ENCODE data around the gene IGSF21. TPM values are rescaled to one million over a fixed set of nuclear protein-coding genes. Genes with fewer than 3 reads are reported as not detected.
"Not testable (repeated sequence)": the region's sequence is repeated elsewhere in the genome, so short reads cannot be mapped to it uniquely, and the experiment has no call there.

Gene IGSF21
- total RNA-seq, 1 donor = not detected

DNA sequence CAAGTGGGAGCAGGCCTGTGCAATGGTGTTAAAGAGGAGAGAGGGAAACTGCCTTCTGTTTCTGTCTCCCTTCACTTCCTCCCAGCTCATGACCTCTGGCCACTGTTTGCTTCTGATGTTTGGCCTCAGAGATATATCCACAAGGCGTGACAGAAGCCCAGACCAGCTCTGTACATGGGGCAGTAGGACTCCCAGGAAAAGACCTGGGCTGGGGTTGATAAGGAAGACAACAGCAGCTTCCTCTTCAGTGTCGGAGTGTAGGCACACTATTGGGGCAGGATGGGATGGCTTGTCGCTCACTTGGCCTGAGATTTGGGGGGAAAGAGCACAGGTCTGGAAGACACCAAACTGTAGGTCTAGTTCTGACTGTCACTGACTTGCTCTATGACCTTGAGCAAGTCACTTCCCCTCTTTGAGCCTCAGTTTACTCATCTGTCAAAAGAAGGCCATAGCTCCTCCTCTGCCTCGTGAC lies 305.3 kb downstream of the IGSF21 start:
- no peak for DNase-seq (ENCODE audit: low read depth)
- H3K4me3 ChIP-seq (ENCODE audit: low read depth, low read length) = no peak overlapping the region
- TF ChIP-seq, protein P1, sequence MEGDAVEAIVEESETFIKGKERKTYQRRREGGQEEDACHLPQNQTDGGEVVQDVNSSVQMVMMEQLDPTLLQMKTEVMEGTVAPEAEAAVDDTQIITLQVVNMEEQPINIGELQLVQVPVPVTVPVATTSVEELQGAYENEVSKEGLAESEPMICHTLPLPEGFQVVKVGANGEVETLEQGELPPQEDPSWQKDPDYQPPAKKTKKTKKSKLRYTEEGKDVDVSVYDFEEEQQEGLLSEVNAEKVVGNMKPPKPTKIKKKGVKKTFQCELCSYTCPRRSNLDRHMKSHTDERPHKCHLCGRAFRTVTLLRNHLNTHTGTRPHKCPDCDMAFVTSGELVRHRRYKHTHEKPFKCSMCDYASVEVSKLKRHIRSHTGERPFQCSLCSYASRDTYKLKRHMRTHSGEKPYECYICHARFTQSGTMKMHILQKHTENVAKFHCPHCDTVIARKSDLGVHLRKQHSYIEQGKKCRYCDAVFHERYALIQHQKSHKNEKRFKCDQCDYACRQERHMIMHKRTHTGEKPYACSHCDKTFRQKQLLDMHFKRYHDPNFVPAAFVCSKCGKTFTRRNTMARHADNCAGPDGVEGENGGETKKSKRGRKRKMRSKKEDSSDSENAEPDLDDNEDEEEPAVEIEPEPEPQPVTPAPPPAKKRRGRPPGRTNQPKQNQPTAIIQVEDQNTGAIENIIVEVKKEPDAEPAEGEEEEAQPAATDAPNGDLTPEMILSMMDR (IDR thresholded peaks at IDR 0.05; ENCODE audit: insufficient read depth, low read length) = no peak

DNA sequence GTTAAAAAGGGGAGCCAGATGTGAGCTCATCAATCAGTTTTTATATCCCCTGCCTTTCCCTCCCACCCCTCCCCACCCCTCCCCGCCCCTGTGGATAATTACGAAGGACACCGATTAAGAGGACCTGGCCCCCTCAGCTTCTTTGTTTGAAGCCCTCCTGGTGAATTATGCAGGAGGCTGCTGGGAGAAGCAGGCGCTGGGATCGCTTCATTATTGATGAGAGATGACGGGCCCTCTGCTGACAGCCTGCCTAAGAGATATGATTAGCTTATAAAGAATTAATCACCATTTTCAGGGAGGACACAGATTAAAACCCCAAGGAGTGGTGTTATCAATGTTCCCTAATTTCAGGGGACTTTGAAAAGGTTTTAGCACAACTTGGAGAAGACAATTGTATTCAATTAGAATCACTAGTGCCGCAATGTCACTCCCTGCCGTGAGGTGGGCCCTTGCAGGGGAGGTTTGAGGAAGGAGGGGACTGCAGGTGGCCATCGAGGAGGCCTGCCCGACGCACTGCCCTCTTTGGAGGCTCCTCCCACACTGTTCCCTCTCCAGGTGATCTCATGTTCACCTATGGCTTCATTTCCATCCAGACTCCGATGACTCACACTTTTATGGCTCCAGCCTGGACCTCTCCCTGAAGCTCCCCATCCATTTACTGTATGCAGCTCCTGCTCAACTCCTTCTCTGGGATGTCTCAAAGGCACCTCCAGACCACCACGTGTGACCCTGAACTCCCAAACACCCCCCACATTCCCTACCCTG lies 306.1 kb downstream of the IGSF21 start:
- TF ChIP-seq, protein P1 (IDR thresholded peaks at IDR 0.05; ENCODE audit: insufficient read depth, low read length) = no peak
- no peak overlapping the region for H3K4me3 ChIP-seq (ENCODE audit: low read depth, low read length)
- no peak for DNase-seq (ENCODE audit: low read depth)

DNA sequence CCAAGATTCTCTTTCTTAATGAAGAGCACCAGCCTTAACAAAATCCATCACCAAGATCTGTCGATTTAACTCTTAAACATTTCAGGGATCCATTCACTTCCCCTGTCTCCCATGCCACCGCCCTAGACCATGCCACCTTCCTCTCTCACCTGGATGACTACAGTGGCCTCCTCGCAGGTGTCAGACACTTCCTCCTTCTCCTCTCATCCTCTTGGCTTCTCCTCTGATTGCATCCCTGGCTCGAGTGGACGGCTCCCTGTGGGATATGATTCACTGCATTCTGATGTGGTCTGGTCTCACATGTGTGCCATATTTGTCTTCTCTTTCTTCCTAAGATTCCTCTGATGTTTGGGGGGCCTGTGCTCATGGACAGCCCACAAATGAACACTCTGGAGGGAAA lies 306.7 kb downstream of the IGSF21 start:
- TF ChIP-seq, protein P1 (IDR thresholded peaks at IDR 0.05; ENCODE audit: insufficient read depth, low read length) = no peak
- H3K4me3 ChIP-seq (ENCODE audit: low read depth, low read length) = no peak overlapping the region
- no peak for DNase-seq (ENCODE audit: low read depth)

DNA sequence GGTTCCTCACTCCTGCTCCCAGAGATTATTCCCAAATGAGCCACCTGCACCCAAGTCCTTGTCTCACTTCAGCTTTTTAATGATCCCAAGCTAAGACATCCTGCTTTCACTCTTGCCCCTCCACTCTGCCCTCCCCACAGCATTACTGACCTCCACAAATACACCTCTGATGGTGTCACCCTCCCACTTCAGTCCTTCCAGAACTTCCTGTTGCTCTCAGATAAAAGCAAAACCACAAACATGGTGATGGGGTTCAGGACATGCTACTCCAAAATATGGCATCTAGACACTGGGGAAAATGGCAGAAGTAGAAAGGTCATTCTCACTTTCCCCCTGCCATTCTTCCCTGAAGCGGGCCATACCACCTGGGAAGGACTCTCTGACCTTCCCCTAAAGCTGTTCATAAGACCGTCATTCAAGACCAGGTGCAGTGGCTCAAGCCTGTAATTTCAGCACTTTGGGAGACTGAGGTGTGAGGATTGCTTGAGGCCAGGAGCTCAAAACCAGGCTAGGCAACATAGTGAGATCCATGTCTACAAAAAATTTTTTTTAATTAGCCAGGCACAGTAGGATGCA lies 307.4 kb downstream of the IGSF21 start:
- H3K4me3 ChIP-seq (ENCODE audit: low read depth, low read length) = no peak overlapping the region
- no peak for DNase-seq (ENCODE audit: low read depth)
- TF ChIP-seq, protein P1 (IDR thresholded peaks at IDR 0.05; ENCODE audit: insufficient read depth, low read length) = no peak

DNA sequence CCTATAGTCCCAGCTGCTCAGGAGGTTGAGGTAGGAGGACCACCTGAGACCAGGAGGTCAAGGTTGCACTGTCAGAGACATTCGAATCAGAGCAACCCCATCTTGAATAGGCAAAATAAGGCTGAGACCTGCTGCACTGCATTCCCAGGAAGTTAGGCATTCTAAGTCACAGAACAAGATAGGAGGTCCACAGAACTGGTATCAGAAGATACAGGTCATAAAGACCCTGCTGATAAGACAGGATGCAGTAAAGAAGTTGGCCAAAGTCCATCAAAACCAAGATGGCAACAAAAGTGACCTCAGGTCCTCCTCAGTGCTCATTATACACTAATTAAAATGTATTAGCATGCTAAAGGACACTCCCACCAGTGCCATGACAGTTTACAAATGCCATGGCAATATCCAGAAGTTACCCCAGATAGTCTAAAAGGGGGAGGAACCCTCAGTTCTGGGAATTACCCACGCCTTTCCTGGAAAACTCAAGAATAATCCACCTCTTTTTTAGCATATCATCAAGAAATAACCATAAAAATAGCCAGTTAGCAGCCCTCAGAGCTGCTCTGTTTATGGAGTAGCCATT lies 307.9 kb downstream of the IGSF21 start:
- DNase-seq (ENCODE audit: low read depth) = no peak
- no peak overlapping the region for H3K4me3 ChIP-seq (ENCODE audit: low read depth, low read length)
- TF ChIP-seq, protein P1 (IDR thresholded peaks at IDR 0.05; ENCODE audit: insufficient read depth, low read length) = no peak

DNA sequence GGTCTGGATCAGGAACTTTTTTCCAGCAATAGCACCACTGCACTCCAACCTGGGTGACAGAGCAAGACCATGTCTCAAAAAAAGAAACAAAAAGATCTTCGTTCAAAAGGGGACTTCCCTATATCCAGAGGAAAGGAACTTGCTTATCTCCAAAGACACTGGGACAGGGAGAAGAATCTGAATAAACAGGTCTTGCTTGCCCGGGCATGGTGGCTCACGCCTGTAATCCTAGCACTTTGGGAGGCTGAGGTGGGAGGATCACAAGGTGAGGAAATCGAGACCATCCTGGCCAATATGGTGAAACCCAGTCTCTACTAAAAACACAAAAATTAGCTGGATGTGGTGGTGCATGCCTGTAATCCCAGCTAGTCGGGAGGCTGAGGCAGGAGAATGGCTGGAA lies 308.5 kb downstream of the IGSF21 start:
- H3K4me3 ChIP-seq (ENCODE audit: low read depth, low read length); DNase-seq (ENCODE audit: low read depth): not testable (repeated sequence)

All from fibroblast of the aortic adventitia (primary cell).